GM18951 (cell line): ENCODE measurements around the gene SDR9C7.
"Not testable (repeated sequence)": the region's sequence is repeated elsewhere in the genome, so short reads cannot be mapped to it uniquely, and the experiment has no call there.

Experiments
- POLR2A ChIP-seq: IDR thresholded peaks from 4 replicates; pipeline ENCODE4 v1.6.1; 2011; ENCODE audit warnings: mild to moderate bottlenecking; ENCODE audit not compliant: insufficient read length, insufficient read depth; ENCODE audit errors: extremely low read depth
- in situ Hi-C: fragments of 300-500 bp; cut with MboI; formaldehyde crosslinking; loops from one replicate; pipeline ENCODE4 v1.12.0; 2022; ENCODE audit warnings: low sequenced_read_pairs, mixed read lengths, inconsistent platforms; ENCODE audit not compliant: unreplicated experiment

SDR9C7 gene

GRCh38 chr12:56958422-56958821 is 24.2 kb upstream of the SDR9C7 start:
- in situ Hi-C loops = no loop called here
- TF ChIP-seq POLR2A = no peak

GRCh38 chr12:56957229-56958052 is 23.2 kb upstream of the SDR9C7 start, which contains the start of gene RDH16:
RDH16 (minus strand) TSS chr12:56957608; CDS start chr12:56957462, 146 bp downstream.
- TF ChIP-seq POLR2A = no peak
- in situ Hi-C loops = no loop called here

GRCh38 chr12:56955631-56956256 is 21.5 kb upstream of the SDR9C7 start:
- TF ChIP-seq POLR2A = no peak

GRCh38 chr12:56954958-56955355 is 20.7 kb upstream of the SDR9C7 start:
- TF ChIP-seq POLR2A = no peak
- in situ Hi-C loops = no loop called here

More at GRCh38 chr12:56955631-56956256, 21.5 kb upstream of the SDR9C7 start:
- in situ Hi-C loops = no loop called here

- no peak for TF ChIP-seq POLR2A
- in situ Hi-C loops = no loop called here
Measured at GRCh38 chr12:56954057-56954957, 20.1 kb upstream of the SDR9C7 start.

GRCh38 chr12:56953314-56953713 is 19.1 kb upstream of the SDR9C7 start:
- no peak for TF ChIP-seq POLR2A
- in situ Hi-C loops = no loop called here

- in situ Hi-C loops = no loop called here
- no peak for TF ChIP-seq POLR2A
Measured at GRCh38 chr12:56951582-56952339, 17.6 kb upstream of the SDR9C7 start.

GRCh38 chr12:56948881-56949280 is 14.7 kb upstream of the SDR9C7 start:
- TF ChIP-seq POLR2A = no peak
- in situ Hi-C loops = no loop called here

GRCh38 chr12:56948457-56948777 is 14.2 kb upstream of the SDR9C7 start:
- no peak for TF ChIP-seq POLR2A
- in situ Hi-C loops = no loop called here

- no peak for TF ChIP-seq POLR2A
- in situ Hi-C loops = no loop called here
Measured at GRCh38 chr12:56947633-56948456, 13.6 kb upstream of the SDR9C7 start.

- TF ChIP-seq POLR2A = no peak
- in situ Hi-C loops = no loop called here
Measured at GRCh38 chr12:56943878-56944277, 9.7 kb upstream of the SDR9C7 start.

- in situ Hi-C loops = not testable (repeated sequence)
Measured at GRCh38 chr12:56943374-56943773, 9.2 kb upstream of the SDR9C7 start.

- no peak for TF ChIP-seq POLR2A
- in situ Hi-C loops = no loop called here
Measured at GRCh38 chr12:56941299-56942017, 7.2 kb upstream of the SDR9C7 start.

- in situ Hi-C loops = not testable (repeated sequence)
Measured at GRCh38 chr12:56940942-56941298, 6.7 kb upstream of the SDR9C7 start.
